Kidney (tissue), 14 donors: ENCODE measurements around the gene TTC13. TPM values are rescaled to one million over a fixed set of nuclear protein-coding genes. Genes with fewer than 3 reads are reported as not detected.

ENCODE experiments used
- DNase-seq, 5 donors: peaks; one replicate each; pipeline ENCODE4 v3.0.0-alpha.2; 2013 to 2020
- FAIRE-seq: peaks from 2 replicates; lab custom pipeline; 2012; peaks lifted over from hg19 to GRCh38; lab: Jason Lieb, UNC
- H3K27ac ChIP-seq, 2 donors: one replicate each; pipeline ENCODE4 v1.7.0; 2013; ENCODE audit warnings: low read depth in 2 of 2, low read length in 2 of 2, inconsistent platforms in 1 of 2
- H3K27me3 ChIP-seq: one replicate; pipeline ENCODE4 v1.7.1; 2013; ENCODE audit warnings: low read length, inconsistent platforms; ENCODE audit not compliant: control insufficient read depth, insufficient read depth
- H3K36me3 ChIP-seq, 3 donors: one replicate each; pipeline versions ENCODE4 v1.7.0 to v1.7.1; 2013; ENCODE audit warnings: low read length in 3 of 3, control low read depth in 1 of 3, inconsistent platforms in 1 of 3; ENCODE audit not compliant: insufficient read depth in 3 of 3, control insufficient read depth in 2 of 3
- H3K4me1 ChIP-seq, 3 donors: one replicate each; pipeline versions ENCODE4 v1.7.0 to v1.7.1; 2013; ENCODE audit warnings: low read length in 3 of 3, inconsistent platforms in 1 of 3, low read depth in 1 of 3; ENCODE audit not compliant: control insufficient read depth in 2 of 3, insufficient read depth in 2 of 3
- H3K4me3 ChIP-seq, 3 donors: one replicate each; pipeline versions ENCODE4 v1.7.0 to v1.8.1; 2013; ENCODE audit warnings: low read length in 3 of 3, control low read depth in 1 of 3, inconsistent platforms in 1 of 3
- H3K9ac ChIP-seq, 3 donors: one replicate each; pipeline versions ENCODE4 v1.7.0 to v1.7.1; 2013; ENCODE audit warnings: low read length in 3 of 3, control low read depth in 1 of 3, inconsistent platforms in 1 of 3
- H3K9me3 ChIP-seq, 3 donors: one replicate each; pipeline versions ENCODE4 v1.7.0 to v1.7.1; 2013; ENCODE audit warnings: low read length in 3 of 3, control low read depth in 1 of 3, inconsistent platforms in 1 of 3; ENCODE audit not compliant: control insufficient read depth in 2 of 3, insufficient read depth in 1 of 3
- CTCF ChIP-seq: IDR thresholded peaks from 3 replicates; pipeline ENCODE4 v1.5.1; 2012; ENCODE audit warnings: mild to moderate bottlenecking, moderate library complexity, borderline replicate concordance; ENCODE audit not compliant: insufficient read depth; ENCODE audit errors: extremely low read depth
- intact Hi-C: fragments of 100-400 bp; cut with DNase I; formaldehyde crosslinking; loops from one replicate; pipeline ENCODE4 v1.11.1; 2022
- polyA plus RNA-seq: library from polyadenylated mRNA; stranded (reverse); fragments of 350-450 nt; fragmentation: Illumina TruSeq; extraction: RNeasy Lipid Tissue Mini Kit (QIAGEN cat#74804); gene quantifications from one replicate; pipeline ENCODE4 v1.2.3, GENCODE V29; 2014; ENCODE audit warnings: low read depth, low replicate concordance; ENCODE audit not compliant: insufficient read depth
- total RNA-seq: library from RNA; stranded (reverse); fragmentation: NEBNext Ultra II Directional; extraction: Animal tissue kit (Norgen Biotek cat#: 25700); gene quantifications from one replicate; pipeline ENCODE4 v1.2.1, GENCODE V29; 2021
- donor health status: control.
- donor health status: control.
- donor health status: control.
- donor health status: control.
- donor health status: control.
- donor health status: DM: yes; HTN: yes; CAD: no.
- donor health status: Normal renal cell carcinoma (clear cell type).

Gene TTC13
- total and polyA plus RNA-seq, 2 donors from 2014 or later, result 4.2 to 15.6 TPM

GRCh38 chr1:230898144-230898543, 80.5 kb downstream of the TTC13 start:
- no peak overlapping the region for H3K27ac ChIP-seq
- H3K4me3 ChIP-seq, result no peak overlapping the region
- TF ChIP-seq CTCF, result no peak
- no peak overlapping the region for H3K9ac ChIP-seq
- intact Hi-C loops, result no loop called here
- no peaks in the 10 kb centered on the region for H3K36me3 ChIP-seq
- H3K4me1 ChIP-seq, result no peaks in the 10 kb centered on the region
- H3K27me3 ChIP-seq, result no peaks in the 10 kb centered on the region
- FAIRE-seq (no peak), DNase-seq (no peak)
- no peaks in the 10 kb centered on the region for H3K9me3 ChIP-seq

- Histone ChIP-seq H3K4me1 (no peaks in the 10 kb centered on the region), H3K9ac (no peak overlapping the region), H3K36me3 (no peaks in the 10 kb centered on the region), H3K27ac (no peak overlapping the region), H3K27me3 (no peaks in the 10 kb centered on the region), H3K4me3 (no peak overlapping the region), H3K9me3 (no peaks in the 10 kb centered on the region)
- TF ChIP-seq CTCF, result no peak
- intact Hi-C loops, result no loop called here
- DNase-seq, result peak in 1 of 5 donors; percentile 74
- no peak for FAIRE-seq
Measured at GRCh38 chr1:230896779-230897178, 81.9 kb downstream of the TTC13 start.

GRCh38 chr1:230895452-230895851, 83.2 kb downstream of the TTC13 start:
- TF ChIP-seq CTCF, result no peak
- no peak for DNase-seq
- no peaks in the 10 kb centered on the region for H3K4me1 ChIP-seq
- H3K27ac ChIP-seq, result no peak overlapping the region
- H3K27me3 ChIP-seq, result no peaks in the 10 kb centered on the region
- no peak for FAIRE-seq
- intact Hi-C loops, result no loop called here
- no peaks in the 10 kb centered on the region for H3K9me3 ChIP-seq
- no peak overlapping the region for H3K9ac ChIP-seq
- no peak overlapping the region for H3K4me3 ChIP-seq
- H3K36me3 ChIP-seq, result no peaks in the 10 kb centered on the region

GRCh38 chr1:230894664-230895063, 84.0 kb downstream of the TTC13 start:
- H3K9me3 ChIP-seq, result no peaks in the 10 kb centered on the region
- H3K27me3 ChIP-seq, result no peaks in the 10 kb centered on the region
- no peaks in the 10 kb centered on the region for H3K4me1 ChIP-seq
- H3K4me3 ChIP-seq, result no peak overlapping the region
- no peak overlapping the region for H3K9ac ChIP-seq
- intact Hi-C loops, result no loop called here
- H3K27ac ChIP-seq, result no peak overlapping the region
- FAIRE-seq, result no peak
- no peaks in the 10 kb centered on the region for H3K36me3 ChIP-seq
- no peak for TF ChIP-seq CTCF
- DNase-seq, result no peak
